Measurements from ENCODE around the gene ADAM11.
"Not testable (repeated sequence)": the region's sequence is repeated elsewhere in the genome, so short reads cannot be mapped to it uniquely, and the experiment has no call there.

The ADAM11 gene

DNA sequence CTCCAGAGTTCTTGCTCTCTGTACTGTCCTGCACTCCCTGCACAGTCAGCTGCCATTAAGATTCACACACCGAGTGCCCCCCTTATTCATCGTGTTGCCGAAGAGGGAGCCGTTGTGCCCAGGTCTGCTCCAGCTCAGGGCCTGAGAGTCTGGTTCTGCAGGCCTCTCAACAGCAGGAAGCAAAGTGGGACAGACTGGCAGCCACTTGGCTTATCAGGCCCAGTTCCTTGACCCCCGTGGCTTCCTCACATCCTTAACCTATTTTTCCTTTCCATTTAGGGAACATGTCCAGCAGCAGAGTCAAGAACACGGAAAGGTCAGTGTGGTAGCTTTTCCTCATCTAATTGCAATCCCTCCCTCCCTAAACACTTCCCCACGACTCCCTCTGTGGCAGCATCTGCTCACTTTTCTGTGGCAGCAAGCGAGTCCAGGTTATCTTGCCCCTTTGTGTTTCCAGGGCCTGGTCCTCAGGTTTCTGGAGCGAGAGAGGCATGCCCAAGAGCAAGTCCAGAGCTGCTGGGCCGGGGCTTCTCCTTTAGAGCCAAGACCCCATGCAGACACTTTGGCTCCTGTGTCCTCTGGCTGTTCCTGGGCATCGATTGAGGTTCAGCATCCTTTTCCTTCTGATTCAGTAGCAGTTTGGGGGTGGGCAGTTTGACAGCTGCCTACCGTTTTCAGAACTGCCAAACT lies 22.1 kb upstream of the ADAM11 start:
- Histone ChIP-seq H3K36me3 (peaks cover 25% of the 10 kb centered on the region), H3K27me3 (ENCODE audit: insufficient read depth, low read depth, severe bottlenecking) (no peaks in the 10 kb centered on the region), H3K4me3 (ENCODE audit: low read depth, low read length) (no peak overlapping the region), H3K27ac (no peak overlapping the region), H3K9me3 (ENCODE audit: severe bottlenecking) (no peaks in the 10 kb centered on the region)
- no peak for DNase-seq
- TF ChIP-seq CTCF (IDR thresholded peaks at IDR 0.05; ENCODE audit: low read depth, low read length): no peak

- Histone ChIP-seq H3K27ac (no peak overlapping the region), H3K27me3 (ENCODE audit: insufficient read depth, low read depth, severe bottlenecking) (no peaks in the 10 kb centered on the region), H3K9me3 (ENCODE audit: severe bottlenecking) (no peaks in the 10 kb centered on the region), H3K4me3 (ENCODE audit: low read depth, low read length) (no peak overlapping the region), H3K36me3 (peaks cover 17% of the 10 kb centered on the region)
- no peak for TF ChIP-seq CTCF (IDR thresholded peaks at IDR 0.05; ENCODE audit: low read depth, low read length)
- DNase-seq: no peak
Measured at GRCh38 chr17:44738214-44738906, 20.4 kb upstream of the ADAM11 start.

DNA sequence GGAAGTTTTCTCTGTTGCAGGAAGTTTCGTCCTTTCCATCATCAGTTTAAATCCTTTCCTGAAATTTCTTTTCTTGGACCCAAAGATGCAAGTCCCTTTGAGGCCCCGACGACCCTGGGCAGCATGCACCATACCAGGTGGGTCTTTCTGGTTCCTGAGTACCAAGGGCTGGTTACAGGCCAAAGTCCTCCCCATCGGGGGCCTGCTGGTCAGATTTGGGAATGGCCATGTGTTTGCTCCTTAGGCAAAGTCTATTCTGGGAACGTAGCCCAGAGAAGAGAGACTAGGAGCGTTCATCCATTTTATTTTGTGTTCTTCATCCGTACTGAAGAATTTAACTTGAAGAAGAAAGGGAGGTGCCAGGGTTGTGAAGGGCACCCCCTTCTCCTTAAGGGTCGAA lies 17.5 kb upstream of the ADAM11 start:
- Histone ChIP-seq H3K9me3 (ENCODE audit: severe bottlenecking) (no peaks in the 10 kb centered on the region), H3K36me3 (peaks cover 12% of the 10 kb centered on the region), H3K27ac (no peak overlapping the region), H3K4me3 (ENCODE audit: low read depth, low read length) (no peak overlapping the region), H3K27me3 (ENCODE audit: insufficient read depth, low read depth, severe bottlenecking) (no peaks in the 10 kb centered on the region)
- no peak for DNase-seq
- no peak for TF ChIP-seq CTCF (IDR thresholded peaks at IDR 0.05; ENCODE audit: low read depth, low read length)

DNA sequence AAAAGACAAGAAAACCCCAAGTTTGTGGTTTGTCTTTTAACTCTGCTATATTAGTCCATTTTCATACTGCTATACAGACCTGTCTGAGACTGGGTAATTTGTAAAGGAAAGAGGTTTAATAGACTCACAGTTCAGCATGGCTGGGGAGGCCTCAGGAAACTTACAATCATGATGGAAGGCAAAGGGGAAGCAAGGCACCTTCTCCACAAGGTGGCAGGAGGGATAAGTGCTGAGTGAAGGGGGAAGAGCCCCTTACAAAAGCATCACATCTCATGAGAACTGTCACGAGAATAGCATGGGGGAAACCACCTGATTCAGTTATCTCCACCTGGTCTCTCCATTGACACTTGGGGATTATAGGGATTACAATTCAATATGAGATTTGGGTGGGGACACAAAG lies 13.5 kb upstream of the ADAM11 start:
- Histone ChIP-seq H3K36me3 (peaks cover 32% of the 10 kb centered on the region), H3K9me3 (ENCODE audit: severe bottlenecking) (no peaks in the 10 kb centered on the region), H3K27me3 (ENCODE audit: insufficient read depth, low read depth, severe bottlenecking) (no peaks in the 10 kb centered on the region), H3K27ac (no peak overlapping the region), H3K4me3 (ENCODE audit: low read depth, low read length) (no peak overlapping the region)
- no peak for DNase-seq
- peak; percentile 45 for TF ChIP-seq CTCF (IDR thresholded peaks at IDR 0.05; ENCODE audit: low read depth, low read length)

DNA sequence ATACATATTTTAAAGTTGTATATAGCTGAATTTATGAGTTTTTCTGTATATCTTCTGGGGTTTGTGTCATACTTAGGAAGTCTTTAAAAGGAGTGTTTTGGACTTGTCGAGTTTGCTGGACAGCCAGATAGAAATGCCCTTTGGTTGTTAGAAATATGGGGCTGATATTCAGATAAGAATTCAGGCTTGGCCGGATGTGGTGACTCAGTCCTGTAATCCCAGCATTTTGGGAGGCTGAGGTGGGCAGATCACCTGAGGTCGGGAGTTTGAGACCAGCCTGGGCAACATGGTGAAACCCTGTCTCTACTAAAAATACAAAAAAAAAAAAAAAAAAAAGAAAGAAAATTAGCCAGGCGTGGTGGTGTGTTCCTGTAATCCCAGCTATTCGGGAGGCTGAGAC lies 13.1 kb upstream of the ADAM11 start:
- not testable (repeated sequence) for H3K27ac ChIP-seq; H3K9me3 ChIP-seq (ENCODE audit: severe bottlenecking); H3K27me3 ChIP-seq (ENCODE audit: insufficient read depth, low read depth, severe bottlenecking); DNase-seq; H3K4me3 ChIP-seq (ENCODE audit: low read depth, low read length)
- peaks cover 36% of the 10 kb centered on the region for H3K36me3 ChIP-seq

DNA sequence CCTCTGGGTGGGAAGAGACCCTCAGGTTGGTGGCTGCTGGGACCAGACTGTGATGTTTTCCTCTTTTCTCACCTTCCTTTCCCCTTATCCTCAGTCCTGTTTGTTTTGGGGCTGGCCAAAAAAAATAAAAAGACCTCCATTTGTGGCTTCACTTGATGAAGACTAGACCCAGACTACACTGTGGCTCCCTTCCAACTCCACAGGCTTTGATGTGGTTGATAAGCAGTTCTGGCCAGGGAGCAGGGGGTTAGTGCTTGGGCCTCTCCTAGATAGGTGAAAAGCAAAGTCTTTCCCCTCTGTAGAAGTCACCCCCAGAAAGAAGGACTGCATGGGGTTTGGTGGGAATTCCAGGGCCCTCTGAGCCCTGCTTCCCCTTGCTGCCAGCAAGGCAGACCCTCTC lies 11.2 kb upstream of the ADAM11 start:
- H3K36me3 ChIP-seq: peaks cover 45% of the 10 kb centered on the region
- TF ChIP-seq CTCF (IDR thresholded peaks at IDR 0.05; ENCODE audit: low read depth, low read length): no peak

More for the DNA sequence above, 11.2 kb upstream of the ADAM11 start:
- Histone ChIP-seq H3K4me3 (ENCODE audit: low read depth, low read length) (no peak overlapping the region), H3K27me3 (ENCODE audit: insufficient read depth, low read depth, severe bottlenecking) (no peaks in the 10 kb centered on the region), H3K9me3 (ENCODE audit: severe bottlenecking) (no peaks in the 10 kb centered on the region), H3K27ac (no peak overlapping the region)
- no peak for DNase-seq

Measured in WERI-Rb-1 (cell line).